GM13976 (cell line): ENCODE data around the gene CCDC27.

Experiments used
- DNase-seq: peaks from one replicate; pipeline ENCODE4 v3.0.0; 2012; ENCODE audit warnings: low spot score
- in situ Hi-C: fragments of 300-500 bp; cut with MboI; formaldehyde crosslinking; loops from one replicate; pipeline ENCODE4 v1.12.0; 2022; ENCODE audit warnings: low sequenced_read_pairs, mixed read lengths, inconsistent platforms; ENCODE audit not compliant: unreplicated experiment
- TF ChIP-seq, protein P1 (sequence below): IDR thresholded peaks from 2 replicates; pipeline ENCODE4 v1.5.1; 2012; ENCODE audit warnings: borderline replicate concordance, mild to moderate bottlenecking; ENCODE audit not compliant: insufficient read depth; ENCODE audit errors: extremely low read depth, missing control alignments, control extremely low read depth

CCDC27 gene

DNA sequence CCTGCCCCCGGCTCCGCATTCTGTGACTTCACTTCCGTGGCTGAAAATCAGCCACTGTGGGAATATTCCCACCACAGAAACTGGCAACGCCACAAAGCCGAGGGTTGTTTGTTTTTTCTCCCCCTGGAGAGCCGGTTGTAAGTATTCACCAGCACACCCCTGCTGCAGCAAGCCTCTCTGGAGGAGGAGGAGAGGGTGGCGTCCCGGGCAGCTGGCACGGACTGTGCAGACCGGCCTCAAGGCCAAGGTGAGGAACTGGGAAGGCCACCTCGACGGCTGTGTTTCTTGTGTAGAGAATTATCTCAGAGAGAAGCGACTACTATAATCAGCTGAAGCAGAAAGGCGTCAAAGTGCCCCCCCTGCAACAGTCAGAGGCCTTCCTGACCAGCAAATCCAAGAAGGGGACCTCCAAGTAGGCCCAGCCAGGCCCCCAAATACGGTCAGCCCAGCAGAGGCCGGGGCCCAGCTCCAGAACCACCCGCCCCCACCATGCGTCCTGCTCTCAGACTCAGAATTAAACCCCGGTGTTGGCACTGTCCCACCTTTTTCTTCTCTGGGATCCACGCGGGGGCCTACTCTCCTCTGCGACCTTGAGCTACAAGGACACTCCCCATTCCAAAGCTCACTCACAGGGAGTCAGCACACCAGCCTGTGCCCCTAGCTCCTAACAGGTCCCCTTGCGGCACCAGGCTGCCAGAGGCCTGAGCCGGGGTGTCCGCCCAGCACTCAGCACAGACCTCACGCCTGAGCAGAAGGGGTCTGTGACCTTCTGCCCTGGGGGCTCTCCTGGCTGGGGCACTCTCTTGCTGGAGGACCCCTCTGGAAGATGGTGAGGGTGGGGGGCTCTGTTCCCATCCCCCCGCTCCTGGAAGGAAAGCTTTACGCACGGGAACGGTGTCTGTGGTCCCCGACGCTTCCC lies 19.1 kb downstream of the CCDC27 start:
- no peak for DNase-seq
- TF ChIP-seq, protein P1, sequence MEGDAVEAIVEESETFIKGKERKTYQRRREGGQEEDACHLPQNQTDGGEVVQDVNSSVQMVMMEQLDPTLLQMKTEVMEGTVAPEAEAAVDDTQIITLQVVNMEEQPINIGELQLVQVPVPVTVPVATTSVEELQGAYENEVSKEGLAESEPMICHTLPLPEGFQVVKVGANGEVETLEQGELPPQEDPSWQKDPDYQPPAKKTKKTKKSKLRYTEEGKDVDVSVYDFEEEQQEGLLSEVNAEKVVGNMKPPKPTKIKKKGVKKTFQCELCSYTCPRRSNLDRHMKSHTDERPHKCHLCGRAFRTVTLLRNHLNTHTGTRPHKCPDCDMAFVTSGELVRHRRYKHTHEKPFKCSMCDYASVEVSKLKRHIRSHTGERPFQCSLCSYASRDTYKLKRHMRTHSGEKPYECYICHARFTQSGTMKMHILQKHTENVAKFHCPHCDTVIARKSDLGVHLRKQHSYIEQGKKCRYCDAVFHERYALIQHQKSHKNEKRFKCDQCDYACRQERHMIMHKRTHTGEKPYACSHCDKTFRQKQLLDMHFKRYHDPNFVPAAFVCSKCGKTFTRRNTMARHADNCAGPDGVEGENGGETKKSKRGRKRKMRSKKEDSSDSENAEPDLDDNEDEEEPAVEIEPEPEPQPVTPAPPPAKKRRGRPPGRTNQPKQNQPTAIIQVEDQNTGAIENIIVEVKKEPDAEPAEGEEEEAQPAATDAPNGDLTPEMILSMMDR = no peak
- in situ Hi-C loops = no loop called here

DNA sequence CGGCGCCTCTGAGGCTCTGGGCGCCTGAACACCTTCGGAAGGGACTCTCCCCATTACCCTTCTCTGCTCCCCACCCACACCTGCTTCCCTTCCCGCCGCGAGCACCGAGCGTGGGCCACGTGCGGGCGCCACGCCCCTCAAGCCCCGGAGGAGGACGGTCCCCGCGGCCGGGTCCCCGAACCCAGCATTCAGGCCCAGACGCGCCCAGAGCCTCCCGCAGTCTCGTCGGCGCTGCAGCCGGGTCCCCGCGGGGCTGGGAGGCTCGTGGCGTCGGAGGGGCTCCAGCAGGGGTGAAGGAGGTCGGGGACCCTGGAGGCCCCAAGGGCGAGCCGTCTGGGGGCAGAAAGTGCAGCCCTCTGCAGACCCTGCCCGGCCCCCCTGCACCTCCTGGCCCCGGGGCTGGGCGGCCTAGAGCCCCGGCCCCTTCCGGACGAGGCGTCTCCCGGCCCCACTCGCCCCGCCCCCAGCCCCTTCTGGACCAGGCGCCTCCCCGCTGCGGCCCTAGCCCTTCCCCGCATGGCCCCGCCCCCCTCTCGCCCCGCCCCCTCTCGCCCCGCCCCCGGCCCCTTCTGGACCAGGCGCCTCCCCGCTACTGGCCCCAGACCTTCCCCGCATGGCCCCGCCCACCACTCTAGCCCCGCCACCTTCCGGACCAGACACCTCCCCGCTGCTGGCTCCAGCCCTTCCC lies 19.9 kb downstream of the CCDC27 start:
- in situ Hi-C loops = no loop called here
- DNase-seq = peak; percentile 100
- TF ChIP-seq, protein P1 = no peak

DNA sequence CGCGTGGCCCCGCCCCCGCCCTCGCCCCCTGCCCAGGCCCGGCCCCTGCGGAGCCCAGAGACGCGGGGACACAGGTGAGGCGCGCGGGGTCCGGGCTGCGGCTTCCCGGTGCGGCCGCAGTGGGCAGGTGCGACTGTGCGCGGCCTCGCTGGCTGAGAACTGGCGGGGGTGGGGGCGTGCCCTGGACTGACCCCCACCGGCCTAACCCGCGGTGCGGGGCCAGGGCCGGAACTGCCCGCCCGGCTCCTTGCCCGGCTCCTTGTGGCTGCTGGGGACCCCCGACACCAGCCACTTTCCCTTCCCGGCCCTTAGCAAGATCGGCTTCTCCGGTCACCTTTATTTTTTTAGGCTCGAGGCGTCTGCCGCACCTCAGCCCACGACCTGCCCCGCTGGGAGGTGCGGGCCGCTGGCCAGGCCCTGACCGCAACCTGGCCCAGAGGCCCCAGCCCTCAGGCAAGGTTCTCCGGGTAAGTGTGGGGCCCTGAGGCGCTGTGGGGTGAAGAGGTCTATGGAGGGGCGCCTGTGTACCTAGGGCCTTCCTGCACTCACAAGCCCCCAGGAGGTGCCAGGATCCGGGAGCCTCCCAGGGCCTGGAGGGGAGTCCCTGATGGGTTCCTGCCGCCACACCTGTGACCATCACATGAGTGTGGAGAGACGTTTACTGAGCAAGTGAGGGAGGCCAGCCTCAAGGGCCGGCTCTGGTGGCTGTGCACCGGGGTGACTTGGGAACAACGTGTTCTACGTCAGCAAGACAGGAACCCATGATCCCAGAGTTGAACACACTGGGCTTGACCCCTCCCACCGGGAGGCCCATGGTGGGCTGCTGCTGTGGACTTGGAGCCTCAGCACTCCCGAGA lies 20.7 kb downstream of the CCDC27 start, which contains the start of gene SMIM1:
SMIM1 (plus strand) TSS at position 35 of the 857 bp plus-strand sequence. CDS start 2,625 bp downstream, outside the sequence.
- in situ Hi-C loops = no loop called here
- TF ChIP-seq, protein P1 = no peak

DNA sequence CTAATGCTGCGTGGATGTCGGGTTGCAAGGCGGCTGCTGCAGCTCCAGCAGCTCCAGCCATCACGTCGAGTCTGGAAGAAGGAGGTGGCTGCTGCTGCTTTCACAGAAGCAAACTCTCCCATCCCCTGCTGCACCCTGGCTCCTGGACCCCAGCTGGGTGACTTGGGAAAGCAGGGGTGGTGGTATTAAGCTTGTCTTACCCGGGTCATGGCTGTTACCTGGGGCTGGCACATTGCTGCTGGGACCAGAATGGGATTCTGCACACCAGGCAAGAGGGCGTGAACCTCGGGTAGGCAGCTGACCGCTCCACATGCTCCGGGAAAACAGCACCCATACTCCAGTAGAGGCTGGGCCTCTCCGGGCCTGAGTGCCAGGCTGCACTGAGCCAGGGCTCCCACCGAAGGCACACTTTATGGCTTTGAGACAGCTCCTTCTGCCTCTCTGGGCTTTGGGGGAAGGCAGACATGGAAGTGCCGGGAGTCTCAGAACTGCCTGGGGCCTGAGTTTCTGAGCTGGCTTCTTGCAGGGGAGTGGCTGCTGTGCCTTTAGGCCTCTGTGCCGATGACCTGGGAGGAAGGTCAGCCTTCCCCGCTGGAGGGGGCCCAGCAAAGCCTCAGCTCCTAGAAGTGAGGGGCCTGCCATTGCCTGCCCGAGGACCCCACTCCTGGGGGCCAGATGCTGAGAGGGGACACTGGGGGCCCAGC lies 21.5 kb downstream of the CCDC27 start:
- DNase-seq = no peak
- TF ChIP-seq, protein P1 = no peak
- in situ Hi-C loops = no loop called here

More for the DNA sequence above, 20.7 kb downstream of the CCDC27 start, which contains the start of gene SMIM1:
- DNase-seq = no peak

DNA sequence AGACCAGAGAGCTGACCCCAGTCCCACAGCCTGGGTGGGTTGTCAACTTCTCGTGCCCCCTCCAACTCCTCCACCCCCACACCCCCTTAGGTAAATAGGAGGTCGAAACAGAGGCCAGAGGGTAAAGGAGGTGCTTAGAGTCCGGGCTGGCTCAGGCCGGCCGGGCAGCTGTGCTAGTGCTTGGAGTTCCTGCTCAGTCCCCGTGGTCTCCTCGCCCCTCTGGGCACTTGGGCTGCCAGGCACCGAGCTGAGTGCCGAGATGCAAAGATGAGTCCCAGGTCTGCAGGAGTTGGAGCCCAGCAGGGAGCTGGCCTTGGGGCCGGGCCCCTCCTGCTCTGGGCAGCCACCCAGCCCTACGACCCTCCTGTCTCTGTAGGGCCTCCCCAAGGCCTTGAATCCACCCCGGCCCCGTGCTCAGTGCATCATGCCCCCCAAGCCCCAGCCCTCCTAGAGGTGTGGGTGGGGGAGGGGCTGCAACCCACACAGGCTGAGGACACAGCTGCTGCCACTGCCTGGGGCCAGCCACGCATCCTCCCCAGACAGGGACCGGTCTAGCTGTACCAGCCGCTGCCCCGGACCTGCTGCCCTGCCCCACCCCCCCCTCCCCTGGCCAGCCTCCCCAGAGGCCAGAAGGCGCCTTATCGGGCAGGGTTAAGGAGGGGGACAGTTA lies 22.2 kb downstream of the CCDC27 start:
- no peak for DNase-seq
- TF ChIP-seq, protein P1 = no peak
- in situ Hi-C loops = no loop called here
